WTC11 (cell line): ENCODE data around the gene MAX. TPM values are rescaled to one million over a fixed set of nuclear protein-coding genes. Genes with fewer than 3 reads are reported as not detected.

Source experiments
- ATAC-seq: fragments of 200-7000 bp; cut with Tn5 transposase; 2 replicates; pipeline ENCODE4 v1.10.0; 2021; ENCODE audit warnings: mild to moderate bottlenecking, moderate library complexity
- CTCF ChIA-PET: fragments of 300-600 bp; sonication (Branson Sonifier 250); formaldehyde crosslinking; loops from one replicate; lab custom pipeline; 2021; ENCODE audit warnings: antibody characterized with exemption; lab: Charles Lee
- POLR2A ChIA-PET: fragments of 350-600 bp; sonication (Branson Sonifier 250); formaldehyde crosslinking; loops from one replicate; lab custom pipeline; 2021; ENCODE audit warnings: antibody characterized with exemption; lab: Charles Lee
- DNase-seq: peaks from one replicate; pipeline ENCODE4 v3.0.0; 2021; ENCODE audit warnings: low spot score
- H3K27ac Mint-ChIP-seq: 2 replicates; pipeline ENCODE4 v1.8.0; 2021; ENCODE audit warnings: mixed read lengths
- H3K27me3 Mint-ChIP-seq: 2 replicates; pipeline ENCODE4 v1.8.0; 2021; ENCODE audit warnings: low read depth, mild to moderate bottlenecking, moderate library complexity, mixed read lengths
- H3K36me3 Mint-ChIP-seq: 2 replicates; pipeline ENCODE4 v1.8.0; 2021; ENCODE audit warnings: mixed read lengths
- H3K4me1 Mint-ChIP-seq: 2 replicates; pipeline ENCODE4 v1.8.0; 2022; ENCODE audit warnings: mixed read lengths
- H3K4me3 Mint-ChIP-seq: 2 replicates; pipeline ENCODE4 v1.8.0; 2021; ENCODE audit warnings: mild to moderate bottlenecking, moderate library complexity, mixed read lengths
- H3K9me3 Mint-ChIP-seq: 2 replicates; pipeline ENCODE4 v1.8.0; 2021; ENCODE audit warnings: mixed read lengths
- CREM ChIP-seq: sonication (generic); formaldehyde crosslinking; IDR thresholded peaks from 2 replicates; pipeline ENCODE4 v1.8.1; 2022; ENCODE audit warnings: mild to moderate bottlenecking, missing genetic modification reagents, moderate library complexity
- ELF4 ChIP-seq: sonication (generic); formaldehyde crosslinking; IDR thresholded peaks from 2 replicates; pipeline ENCODE4 v1.8.1; 2022; ENCODE audit warnings: low read depth, mild to moderate bottlenecking, moderate library complexity, missing genetic modification reagents
- ESRRA ChIP-seq: sonication (generic); formaldehyde crosslinking; IDR thresholded peaks from 2 replicates; pipeline ENCODE4 v1.8.1; 2022; ENCODE audit warnings: mild to moderate bottlenecking, missing genetic modification reagents, borderline replicate concordance
- FOXP1 ChIP-seq: sonication (generic); formaldehyde crosslinking; IDR thresholded peaks from 2 replicates; pipeline ENCODE4 v1.8.0; 2022; ENCODE audit warnings: missing genetic modification reagents, mild to moderate bottlenecking, moderate library complexity, borderline replicate concordance
- GABPB1 ChIP-seq: sonication (generic); formaldehyde crosslinking; IDR thresholded peaks from 2 replicates; pipeline ENCODE4 v1.8.1; 2023; ENCODE audit warnings: mild to moderate bottlenecking, missing genetic modification reagents
- NR2C2 ChIP-seq: sonication (generic); formaldehyde crosslinking; IDR thresholded peaks from 2 replicates; pipeline ENCODE4 v1.8.0; 2022; ENCODE audit warnings: mild to moderate bottlenecking, missing genetic modification reagents
- NR3C1 ChIP-seq: sonication (generic); formaldehyde crosslinking; conservative IDR thresholded peaks from 2 replicates; pipeline ENCODE4 v1.8.1; 2023; ENCODE audit warnings: low read depth, mild to moderate bottlenecking, missing genetic modification reagents
- SMAD4 ChIP-seq: sonication (generic); formaldehyde crosslinking; IDR thresholded peaks from 2 replicates; pipeline ENCODE4 v1.8.0; 2022; ENCODE audit warnings: mild to moderate bottlenecking, missing genetic modification reagents
- TP53 ChIP-seq: sonication (generic); formaldehyde crosslinking; IDR thresholded peaks from 2 replicates; pipeline ENCODE4 v1.8.1; 2023; ENCODE audit warnings: mild to moderate bottlenecking, missing genetic modification reagents
- ZNF121 ChIP-seq: sonication (generic); formaldehyde crosslinking; IDR thresholded peaks from 2 replicates; pipeline ENCODE4 v1.8.0; 2023; ENCODE audit warnings: missing genetic modification reagents
- ZNF317 ChIP-seq: sonication (generic); formaldehyde crosslinking; IDR thresholded peaks from 2 replicates; pipeline ENCODE4 v1.8.1; 2023; ENCODE audit warnings: low read depth, mild to moderate bottlenecking, moderate library complexity, missing genetic modification reagents, borderline replicate concordance
- ZNF396 ChIP-seq: fragments of 250-450 bp; sonication (Bioruptor Pico); IDR thresholded peaks from 2 replicates; pipeline ENCODE4 v1.8.0; 2021; ENCODE audit warnings: mild to moderate bottlenecking, moderate library complexity, borderline replicate concordance
- ZNF416 ChIP-seq: fragments of 250-450 bp; sonication (Bioruptor Pico); IDR thresholded peaks from 2 replicates; pipeline ENCODE4 v1.9.0; 2021; ENCODE audit warnings: mild to moderate bottlenecking, inconsistent platforms
- total RNA-seq: library from RNA; stranded (reverse); gene quantifications from 3 replicates; pipeline ENCODE4 v1.2.3, GENCODE V29; 2021
- TF ChIP-seq, protein P1 (sequence below): fragments of 250-450 bp; sonication (Bioruptor Pico); IDR thresholded peaks from 2 replicates; pipeline ENCODE4 v1.9.0; 2021; ENCODE audit warnings: mild to moderate bottlenecking, borderline replicate concordance
- TF ChIP-seq, protein P2 (sequence below): sonication (generic); formaldehyde crosslinking; conservative IDR thresholded peaks from 2 replicates; pipeline ENCODE4 v1.8.1; 2023; ENCODE audit warnings: mild to moderate bottlenecking, low read depth, missing genetic modification reagents, moderate library complexity
- TF ChIP-seq, protein P3 (sequence below): sonication (generic); formaldehyde crosslinking; IDR thresholded peaks from 2 replicates; pipeline ENCODE4 v1.8.1; 2023; ENCODE audit warnings: mild to moderate bottlenecking, missing genetic modification reagents, moderate library complexity
- TF ChIP-seq, protein P4 (sequence below): sonication (generic); formaldehyde crosslinking; IDR thresholded peaks from 2 replicates; pipeline ENCODE4 v1.8.0; 2023; ENCODE audit warnings: missing genetic modification reagents
- TF ChIP-seq, protein P5 (sequence below): sonication (generic); formaldehyde crosslinking; IDR thresholded peaks from 2 replicates; pipeline ENCODE4 v1.8.1; 2022; ENCODE audit warnings: low read depth, mild to moderate bottlenecking, moderate library complexity, missing genetic modification reagents, borderline replicate concordance
- TF ChIP-seq, protein P6 (sequence below): sonication (generic); formaldehyde crosslinking; IDR thresholded peaks from 2 replicates; pipeline ENCODE4 v1.8.1; 2023; ENCODE audit warnings: mild to moderate bottlenecking, missing genetic modification reagents
- TF ChIP-seq, protein P7 (sequence below): sonication (generic); formaldehyde crosslinking; IDR thresholded peaks from 2 replicates; pipeline ENCODE4 v1.8.0; 2022; ENCODE audit warnings: mild to moderate bottlenecking, missing genetic modification reagents

Gene MAX
- total RNA-seq, 1 experiment from 2014 or later: 58.5 TPM

DNA sequence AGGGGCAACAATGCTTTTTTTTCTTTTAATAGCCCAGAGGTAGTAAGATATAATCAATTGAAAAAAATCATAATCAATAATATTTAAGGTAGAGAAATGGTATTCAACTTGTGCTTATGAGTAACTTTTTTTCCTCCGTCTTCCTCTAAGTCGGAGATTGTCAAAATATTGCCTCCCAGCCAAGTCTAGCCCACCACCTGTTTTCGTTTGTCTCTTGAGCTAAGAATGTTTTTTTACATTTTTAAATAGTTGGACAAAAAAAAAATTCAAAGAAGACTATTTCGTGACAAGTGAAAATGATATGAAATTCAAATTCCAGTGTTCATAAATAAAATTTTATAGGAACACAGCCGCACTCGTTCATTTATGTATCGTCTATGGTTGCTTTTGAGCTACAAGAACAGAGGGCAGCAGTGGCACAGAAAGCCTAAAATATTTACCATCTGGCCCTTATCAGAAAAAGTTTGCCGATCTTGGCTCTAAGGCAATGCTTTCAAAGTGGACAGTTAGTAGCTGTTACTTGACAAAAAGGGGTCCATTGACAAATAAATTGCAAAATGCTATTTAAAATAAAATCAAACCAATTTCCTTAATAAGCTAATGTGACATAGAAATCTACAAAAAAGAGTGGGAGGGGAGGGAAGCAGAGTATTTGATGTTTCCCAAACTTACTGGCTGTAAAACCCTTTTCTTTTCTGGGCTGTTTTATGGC, 40.8 kb upstream of the MAX start (continued):
- TF ChIP-seq, protein P1, sequence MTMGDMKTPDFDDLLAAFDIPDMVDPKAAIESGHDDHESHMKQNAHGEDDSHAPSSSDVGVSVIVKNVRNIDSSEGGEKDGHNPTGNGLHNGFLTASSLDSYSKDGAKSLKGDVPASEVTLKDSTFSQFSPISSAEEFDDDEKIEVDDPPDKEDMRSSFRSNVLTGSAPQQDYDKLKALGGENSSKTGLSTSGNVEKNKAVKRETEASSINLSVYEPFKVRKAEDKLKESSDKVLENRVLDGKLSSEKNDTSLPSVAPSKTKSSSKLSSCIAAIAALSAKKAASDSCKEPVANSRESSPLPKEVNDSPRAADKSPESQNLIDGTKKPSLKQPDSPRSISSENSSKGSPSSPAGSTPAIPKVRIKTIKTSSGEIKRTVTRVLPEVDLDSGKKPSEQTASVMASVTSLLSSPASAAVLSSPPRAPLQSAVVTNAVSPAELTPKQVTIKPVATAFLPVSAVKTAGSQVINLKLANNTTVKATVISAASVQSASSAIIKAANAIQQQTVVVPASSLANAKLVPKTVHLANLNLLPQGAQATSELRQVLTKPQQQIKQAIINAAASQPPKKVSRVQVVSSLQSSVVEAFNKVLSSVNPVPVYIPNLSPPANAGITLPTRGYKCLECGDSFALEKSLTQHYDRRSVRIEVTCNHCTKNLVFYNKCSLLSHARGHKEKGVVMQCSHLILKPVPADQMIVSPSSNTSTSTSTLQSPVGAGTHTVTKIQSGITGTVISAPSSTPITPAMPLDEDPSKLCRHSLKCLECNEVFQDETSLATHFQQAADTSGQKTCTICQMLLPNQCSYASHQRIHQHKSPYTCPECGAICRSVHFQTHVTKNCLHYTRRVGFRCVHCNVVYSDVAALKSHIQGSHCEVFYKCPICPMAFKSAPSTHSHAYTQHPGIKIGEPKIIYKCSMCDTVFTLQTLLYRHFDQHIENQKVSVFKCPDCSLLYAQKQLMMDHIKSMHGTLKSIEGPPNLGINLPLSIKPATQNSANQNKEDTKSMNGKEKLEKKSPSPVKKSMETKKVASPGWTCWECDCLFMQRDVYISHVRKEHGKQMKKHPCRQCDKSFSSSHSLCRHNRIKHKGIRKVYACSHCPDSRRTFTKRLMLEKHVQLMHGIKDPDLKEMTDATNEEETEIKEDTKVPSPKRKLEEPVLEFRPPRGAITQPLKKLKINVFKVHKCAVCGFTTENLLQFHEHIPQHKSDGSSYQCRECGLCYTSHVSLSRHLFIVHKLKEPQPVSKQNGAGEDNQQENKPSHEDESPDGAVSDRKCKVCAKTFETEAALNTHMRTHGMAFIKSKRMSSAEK (CRISPR knock-in tag): no peak
- no peak for TF ChIP-seq SMAD4
- no peak for TF ChIP-seq ZNF396 (CRISPR knock-in tag)
- TF ChIP-seq NR2C2 (CRISPR knock-in tag): no peak
- no peak for TF ChIP-seq CREM
- TF ChIP-seq, protein P2, sequence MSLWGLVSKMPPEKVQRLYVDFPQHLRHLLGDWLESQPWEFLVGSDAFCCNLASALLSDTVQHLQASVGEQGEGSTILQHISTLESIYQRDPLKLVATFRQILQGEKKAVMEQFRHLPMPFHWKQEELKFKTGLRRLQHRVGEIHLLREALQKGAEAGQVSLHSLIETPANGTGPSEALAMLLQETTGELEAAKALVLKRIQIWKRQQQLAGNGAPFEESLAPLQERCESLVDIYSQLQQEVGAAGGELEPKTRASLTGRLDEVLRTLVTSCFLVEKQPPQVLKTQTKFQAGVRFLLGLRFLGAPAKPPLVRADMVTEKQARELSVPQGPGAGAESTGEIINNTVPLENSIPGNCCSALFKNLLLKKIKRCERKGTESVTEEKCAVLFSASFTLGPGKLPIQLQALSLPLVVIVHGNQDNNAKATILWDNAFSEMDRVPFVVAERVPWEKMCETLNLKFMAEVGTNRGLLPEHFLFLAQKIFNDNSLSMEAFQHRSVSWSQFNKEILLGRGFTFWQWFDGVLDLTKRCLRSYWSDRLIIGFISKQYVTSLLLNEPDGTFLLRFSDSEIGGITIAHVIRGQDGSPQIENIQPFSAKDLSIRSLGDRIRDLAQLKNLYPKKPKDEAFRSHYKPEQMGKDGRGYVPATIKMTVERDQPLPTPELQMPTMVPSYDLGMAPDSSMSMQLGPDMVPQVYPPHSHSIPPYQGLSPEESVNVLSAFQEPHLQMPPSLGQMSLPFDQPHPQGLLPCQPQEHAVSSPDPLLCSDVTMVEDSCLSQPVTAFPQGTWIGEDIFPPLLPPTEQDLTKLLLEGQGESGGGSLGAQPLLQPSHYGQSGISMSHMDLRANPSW (CRISPR knock-in tag): no peak

DNA sequence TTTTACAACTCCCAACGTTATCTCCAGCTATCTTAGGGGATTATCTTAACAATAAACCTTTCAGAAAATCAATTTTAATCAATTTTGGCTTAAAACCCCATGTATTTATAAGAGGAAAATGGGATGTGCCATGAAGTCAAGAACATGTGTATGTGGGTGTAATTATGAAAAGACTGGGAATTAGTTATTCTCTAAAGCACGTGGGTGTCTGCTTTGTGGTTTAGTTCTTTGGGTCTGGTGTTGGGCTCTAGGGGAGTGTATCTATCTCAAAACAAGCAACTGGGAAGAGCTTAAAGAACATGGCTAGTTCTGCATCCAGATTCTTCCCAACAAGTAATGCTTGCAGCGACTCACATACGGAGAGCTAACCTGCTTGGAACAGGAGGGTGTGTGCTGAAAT, 40.1 kb upstream of the MAX start:
- ChIA-PET POLR2A (no interaction called here), CTCF (no interaction called here)
- DNase-seq: no peak
- peaks cover 20% of the 10 kb centered on the region for H3K4me1 Mint-ChIP-seq
- H3K9me3 Mint-ChIP-seq: no peaks in the 10 kb centered on the region
- TF ChIP-seq SMAD4 (no peak), TP53 (CRISPR knock-in tag) (no peak), ZNF416 (CRISPR knock-in tag) (no peak)
- TF ChIP-seq, protein P3, sequence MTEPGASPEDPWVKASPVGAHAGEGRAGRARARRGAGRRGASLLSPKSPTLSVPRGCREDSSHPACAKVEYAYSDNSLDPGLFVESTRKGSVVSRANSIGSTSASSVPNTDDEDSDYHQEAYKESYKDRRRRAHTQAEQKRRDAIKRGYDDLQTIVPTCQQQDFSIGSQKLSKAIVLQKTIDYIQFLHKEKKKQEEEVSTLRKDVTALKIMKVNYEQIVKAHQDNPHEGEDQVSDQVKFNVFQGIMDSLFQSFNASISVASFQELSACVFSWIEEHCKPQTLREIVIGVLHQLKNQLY (CRISPR knock-in tag): no peak
- TF ChIP-seq, protein P4, sequence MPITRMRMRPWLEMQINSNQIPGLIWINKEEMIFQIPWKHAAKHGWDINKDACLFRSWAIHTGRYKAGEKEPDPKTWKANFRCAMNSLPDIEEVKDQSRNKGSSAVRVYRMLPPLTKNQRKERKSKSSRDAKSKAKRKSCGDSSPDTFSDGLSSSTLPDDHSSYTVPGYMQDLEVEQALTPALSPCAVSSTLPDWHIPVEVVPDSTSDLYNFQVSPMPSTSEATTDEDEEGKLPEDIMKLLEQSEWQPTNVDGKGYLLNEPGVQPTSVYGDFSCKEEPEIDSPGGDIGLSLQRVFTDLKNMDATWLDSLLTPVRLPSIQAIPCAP (CRISPR knock-in tag): no peak
- no peak overlapping the region for H3K27ac Mint-ChIP-seq
- no peak overlapping the region for H3K4me3 Mint-ChIP-seq
- no peak for ATAC-seq
- peaks cover 6% of the 10 kb centered on the region for H3K27me3 Mint-ChIP-seq
- no peaks in the 10 kb centered on the region for H3K36me3 Mint-ChIP-seq

DNA sequence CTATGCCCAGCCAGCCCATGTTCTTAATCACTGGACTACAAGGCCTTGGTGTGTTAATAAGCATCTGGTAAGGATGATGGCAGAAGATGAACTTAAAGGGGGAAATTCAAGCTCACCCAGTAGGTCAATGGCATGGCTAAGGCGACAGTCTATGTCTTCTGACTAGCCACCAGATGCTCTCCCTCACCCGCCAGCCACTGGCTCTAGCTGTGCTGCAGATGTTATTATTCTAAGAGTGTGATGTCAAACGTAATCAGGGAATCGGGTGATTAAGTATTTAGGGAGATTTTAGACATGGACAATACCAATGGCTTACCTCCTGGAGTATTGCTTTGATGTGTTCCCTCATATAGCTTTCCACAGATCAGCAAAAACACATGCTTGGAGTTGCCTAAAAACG, 39.2 kb upstream of the MAX start:
- ATAC-seq: no peak
- Mint-ChIP-seq H3K4me3 (no peak overlapping the region), H3K4me1 (peaks cover 14% of the 10 kb centered on the region), H3K9me3 (no peaks in the 10 kb centered on the region), H3K36me3 (no peaks in the 10 kb centered on the region), H3K27ac (no peak overlapping the region), H3K27me3 (peaks cover 6% of the 10 kb centered on the region)
- no peak for DNase-seq
- POLR2A ChIA-PET: no interaction called here
- CTCF ChIA-PET: no interaction called here
- TF ChIP-seq ZNF121 (no peak), GABPB1 (CRISPR knock-in tag) (no peak), NR3C1 (no peak), FOXP1 (CRISPR knock-in tag) (no peak), ZNF317 (CRISPR knock-in tag) (no peak), ELF4 (no peak), ESRRA (CRISPR knock-in tag) (no peak)
- TF ChIP-seq, protein P5, sequence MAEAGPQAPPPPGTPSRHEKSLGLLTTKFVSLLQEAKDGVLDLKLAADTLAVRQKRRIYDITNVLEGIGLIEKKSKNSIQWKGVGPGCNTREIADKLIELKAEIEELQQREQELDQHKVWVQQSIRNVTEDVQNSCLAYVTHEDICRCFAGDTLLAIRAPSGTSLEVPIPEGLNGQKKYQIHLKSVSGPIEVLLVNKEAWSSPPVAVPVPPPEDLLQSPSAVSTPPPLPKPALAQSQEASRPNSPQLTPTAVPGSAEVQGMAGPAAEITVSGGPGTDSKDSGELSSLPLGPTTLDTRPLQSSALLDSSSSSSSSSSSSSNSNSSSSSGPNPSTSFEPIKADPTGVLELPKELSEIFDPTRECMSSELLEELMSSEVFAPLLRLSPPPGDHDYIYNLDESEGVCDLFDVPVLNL: no peak
- TF ChIP-seq, protein P6, sequence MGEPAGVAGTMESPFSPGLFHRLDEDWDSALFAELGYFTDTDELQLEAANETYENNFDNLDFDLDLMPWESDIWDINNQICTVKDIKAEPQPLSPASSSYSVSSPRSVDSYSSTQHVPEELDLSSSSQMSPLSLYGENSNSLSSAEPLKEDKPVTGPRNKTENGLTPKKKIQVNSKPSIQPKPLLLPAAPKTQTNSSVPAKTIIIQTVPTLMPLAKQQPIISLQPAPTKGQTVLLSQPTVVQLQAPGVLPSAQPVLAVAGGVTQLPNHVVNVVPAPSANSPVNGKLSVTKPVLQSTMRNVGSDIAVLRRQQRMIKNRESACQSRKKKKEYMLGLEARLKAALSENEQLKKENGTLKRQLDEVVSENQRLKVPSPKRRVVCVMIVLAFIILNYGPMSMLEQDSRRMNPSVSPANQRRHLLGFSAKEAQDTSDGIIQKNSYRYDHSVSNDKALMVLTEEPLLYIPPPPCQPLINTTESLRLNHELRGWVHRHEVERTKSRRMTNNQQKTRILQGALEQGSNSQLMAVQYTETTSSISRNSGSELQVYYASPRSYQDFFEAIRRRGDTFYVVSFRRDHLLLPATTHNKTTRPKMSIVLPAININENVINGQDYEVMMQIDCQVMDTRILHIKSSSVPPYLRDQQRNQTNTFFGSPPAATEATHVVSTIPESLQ (CRISPR knock-in tag): no peak
- TF ChIP-seq, protein P7, sequence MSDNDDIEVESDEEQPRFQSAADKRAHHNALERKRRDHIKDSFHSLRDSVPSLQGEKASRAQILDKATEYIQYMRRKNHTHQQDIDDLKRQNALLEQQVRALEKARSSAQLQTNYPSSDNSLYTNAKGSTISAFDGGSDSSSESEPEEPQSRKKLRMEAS: no peak
